Stimulated activated CD8-positive, alpha-beta memory T cell treated with anti-CD3 and anti-CD28 coated beads, Interleukin-7, amount 100 ng/mL, for 4 hours (primary cell): ENCODE data around the gene MAG.

Experiments
- DNase-seq, 2 donors: peaks; one replicate each; pipeline ENCODE4 v3.0.0-alpha.2; 2020; ENCODE audit warnings: low read depth in 2 of 2

The MAG gene

GRCh38 chr19:35316560-35316959 lies 24.6 kb downstream of the MAG start:
- no peak for DNase-seq

GRCh38 chr19:35317464-35318043 lies 25.6 kb downstream of the MAG start:
- DNase-seq = no peak

- DNase-seq = no peak
Observed at GRCh38 chr19:35318679-35319448, 26.9 kb downstream of the MAG start.

GRCh38 chr19:35320065-35320713 lies 28.2 kb downstream of the MAG start:
- no peak for DNase-seq

GRCh38 chr19:35321291-35321690 lies 29.3 kb downstream of the MAG start:
- DNase-seq = no peak

GRCh38 chr19:35322014-35322413 lies 30.1 kb downstream of the MAG start:
- no peak for DNase-seq

- no peak for DNase-seq
Observed at GRCh38 chr19:35327642-35328041, 35.7 kb downstream of the MAG start.

- no peak for DNase-seq
Observed at GRCh38 chr19:35328851-35329285, 36.9 kb downstream of the MAG start, which contains the start of gene CD22. Gene CD22, plus strand, starts transcription at chr19:35329187. Its CDS starts 2,854 bp downstream, at chr19:35332041.

GRCh38 chr19:35329323-35329722 lies 37.4 kb downstream of the MAG start:
- DNase-seq = no peak

GRCh38 chr19:35330475-35330874 lies 38.5 kb downstream of the MAG start:
- no peak for DNase-seq

- DNase-seq = no peak
Observed at GRCh38 chr19:35331551-35332214, 39.7 kb downstream of the MAG start.

- no peak for DNase-seq
Observed at GRCh38 chr19:35332817-35333216, 40.9 kb downstream of the MAG start.

- DNase-seq = no peak
Observed at GRCh38 chr19:35334144-35334753, 42.3 kb downstream of the MAG start.

- no peak for DNase-seq
Observed at GRCh38 chr19:35336166-35336955, 44.4 kb downstream of the MAG start.

- DNase-seq = no peak
Observed at GRCh38 chr19:35337097-35337983, 45.4 kb downstream of the MAG start.

GRCh38 chr19:35337984-35338296 lies 46.0 kb downstream of the MAG start:
- DNase-seq = no peak

GRCh38 chr19:35340431-35340830 lies 48.5 kb downstream of the MAG start:
- no peak for DNase-seq

- DNase-seq = no peak
Observed at GRCh38 chr19:35341006-35341405, 49.0 kb downstream of the MAG start.

GRCh38 chr19:35341565-35342225 lies 49.7 kb downstream of the MAG start:
- DNase-seq = no peak

GRCh38 chr19:35342430-35342829 lies 50.5 kb downstream of the MAG start:
- DNase-seq = no peak
